Endothelial cell of umbilical vein (primary cell): Measurements from ENCODE around the gene RCOR1. TPM values are rescaled to one million over a fixed set of nuclear protein-coding genes. Genes with fewer than 3 reads are reported as not detected.

ENCODE experiments used
- BruUV-seq: library from RNA; stranded (reverse); fragments of 400-500 nt; replicated peaks from 2 replicates; lab custom pipeline; 2021; lab: Mats Ljungman, UMichigan
- CTCF ChIA-PET: fragments of 300-600, 350-600 bp; sonication (Branson Sonifier 250); formaldehyde crosslinking; loops from one replicate; lab custom pipeline; 2021; ENCODE audit warnings: antibody characterized with exemption, inconsistent platforms; lab: Charles Lee
- POLR2A ChIA-PET: fragments of 300-600, 350-600 bp; sonication (Branson Sonifier 250); formaldehyde crosslinking; loops from one replicate; lab custom pipeline; 2021; ENCODE audit warnings: antibody characterized with exemption, inconsistent platforms; lab: Charles Lee
- DNase-seq: peaks from one replicate; pipeline ENCODE4 v3.0.0-alpha.2; 2011; ENCODE audit warnings: low read depth, low spot score
- FAIRE-seq: peaks from 2 replicates; lab custom pipeline; 2011; peaks lifted over from hg19 to GRCh38; lab: Jason Lieb, UNC
- H2AFZ ChIP-seq: 2 replicates; pipeline ENCODE4 v1.6.0; 2012; ENCODE audit warnings: low read depth, low read length, control low read depth, inconsistent platforms
- H3K27ac ChIP-seq: 2 replicates; pipeline ENCODE4 v1.5.1; 2011; ENCODE audit warnings: low read depth, mild to moderate bottlenecking, control low read depth, low read length, moderate library complexity; ENCODE audit not compliant: insufficient read depth
- H3K27me3 ChIP-seq, 2 experiments: 2 replicates each; pipeline versions ENCODE4 v1.6.0 to v1.6.1; 2011; ENCODE audit warnings: low read length in 2 of 2, mixed read lengths in 1 of 2; ENCODE audit not compliant: control insufficient read depth in 2 of 2, insufficient read depth in 2 of 2
- H3K36me3 ChIP-seq, 2 experiments: 2 replicates in 1 of 2; 3 replicates in 1 of 2; pipeline ENCODE4 v1.5.1; 2011; ENCODE audit warnings: low read length in 2 of 2, mild to moderate bottlenecking in 1 of 2, moderate library complexity in 1 of 2; ENCODE audit not compliant: control insufficient read depth in 2 of 2, insufficient read depth in 2 of 2; ENCODE audit errors: extremely low read depth in 1 of 2
- H3K4me1 ChIP-seq: 3 replicates; pipeline ENCODE4 v1.5.1; 2011; ENCODE audit warnings: mild to moderate bottlenecking, low read length; ENCODE audit not compliant: control insufficient read depth, insufficient read depth; ENCODE audit errors: extremely low read depth
- H3K4me2 ChIP-seq: 2 replicates; pipeline ENCODE4 v1.6.1; 2011; ENCODE audit warnings: low read length, control low read depth, mixed read lengths; ENCODE audit not compliant: insufficient read depth
- H3K4me3 ChIP-seq, 3 experiments: fragments of 200-600 bp in 1 of 3; sonication (generic), shearing (Covaris generic) in 1 of 3; replicated peaks in 1 of 3; 2 replicates each; pipeline ENCODE4 v1.5.1; 2011 to 2016; ENCODE audit warnings: control low read depth in 3 of 3, low read length in 3 of 3, mild to moderate bottlenecking in 2 of 3, inconsistent platforms in 1 of 3, low read depth in 1 of 3, moderate library complexity in 1 of 3; ENCODE audit not compliant: insufficient read depth in 1 of 3
- H3K79me2 ChIP-seq: 2 replicates; pipeline ENCODE4 v1.6.0; 2012; ENCODE audit warnings: low read length, inconsistent platforms; ENCODE audit not compliant: control insufficient read depth, insufficient read depth
- H3K9ac ChIP-seq: replicated peaks from 2 replicates; pipeline ENCODE3; 2011; ENCODE audit warnings: low read length, control low read depth; ENCODE audit not compliant: insufficient read depth; ENCODE audit errors: extremely low read depth
- H3K9me1 ChIP-seq: replicated peaks from 3 replicates; pipeline ENCODE4 v1.6.0; 2011; ENCODE audit warnings: mild to moderate bottlenecking, low read length; ENCODE audit not compliant: control insufficient read depth, insufficient read depth; ENCODE audit errors: extremely low read depth
- H3K9me3 ChIP-seq: replicated peaks from 2 replicates; pipeline ENCODE4 v1.5.1; 2012; ENCODE audit warnings: low read length, inconsistent platforms; ENCODE audit not compliant: control insufficient read depth, insufficient read depth
- H4K20me1 ChIP-seq: replicated peaks from 2 replicates; pipeline ENCODE3; 2011; ENCODE audit warnings: mild to moderate bottlenecking, low read length; ENCODE audit not compliant: control insufficient read depth, insufficient read depth; ENCODE audit errors: extremely low read depth
- CTCF ChIP-seq, 2 donors: IDR thresholded peaks; 1 replicate in 1 of 2; 2 replicates in 1 of 2; pipeline ENCODE4 v1.5.1; 2011; ENCODE audit warnings: low read length in 2 of 2, mild to moderate bottlenecking in 2 of 2, moderate library complexity in 2 of 2, control low read depth in 1 of 2, inconsistent platforms in 1 of 2, low read depth in 1 of 2; ENCODE audit not compliant: insufficient read depth in 1 of 2; ENCODE audit errors: extremely low read depth in 1 of 2
- EZH2 ChIP-seq: IDR thresholded peaks from 2 replicates; pipeline ENCODE4 v1.6.1; 2012; ENCODE audit warnings: borderline replicate concordance, low read depth, mild to moderate bottlenecking, moderate library complexity, low read length, inconsistent platforms; ENCODE audit not compliant: severe bottlenecking
- FOS ChIP-seq: IDR thresholded peaks from 2 replicates; pipeline ENCODE4 v1.6.1; 2011; ENCODE audit warnings: mild to moderate bottlenecking, low read length, moderate library complexity, borderline replicate concordance; ENCODE audit not compliant: insufficient read depth
- GATA2 ChIP-seq: IDR thresholded peaks from 2 replicates; pipeline ENCODE4 v1.7.0; 2011; ENCODE audit warnings: low read depth, mild to moderate bottlenecking, moderate library complexity, mixed read lengths, low read length; ENCODE audit not compliant: insufficient read length, insufficient read depth
- MAX ChIP-seq: IDR thresholded peaks from 2 replicates; pipeline ENCODE4 v1.6.1; 2011; ENCODE audit not compliant: insufficient read depth, insufficient read length
- MYC ChIP-seq: IDR thresholded peaks from one replicate; pipeline ENCODE4 v1.6.1; 2011; ENCODE audit warnings: mild to moderate bottlenecking, low read depth, low read length
- POLR2A ChIP-seq: IDR thresholded peaks from 2 replicates; pipeline ENCODE4 v1.6.1; 2012; ENCODE audit warnings: low read depth, mild to moderate bottlenecking, control low read depth, low read length
- POLR2AphosphoS5 ChIP-seq: IDR thresholded peaks from 2 replicates; pipeline ENCODE4 v1.6.1; 2012; ENCODE audit warnings: low read depth, mild to moderate bottlenecking, control low read depth, low read length, moderate library complexity; ENCODE audit not compliant: insufficient read depth
- dilution Hi-C: fragments of 300-500 bp; cut with MboI; formaldehyde crosslinking; loops from one replicate; pipeline ENCODE4 v1.15.0; 2019; ENCODE audit warnings: low sequenced_read_pairs; ENCODE audit not compliant: extremely low pct_ligation_motif_present
- intact Hi-C: fragments of 100-400 bp; cut with micrococcal nuclease; formaldehyde crosslinking; loops from one replicate; pipeline ENCODE4 v1.10.0; 2022
- polyA plus RNA-seq, 4 experiments: library from polyadenylated mRNA; depleted of rRNA in 3 of 4; stranded (reverse) in 3 of 4; unstranded in 1 of 4; fragments of >200 nt; gene quantifications; 2 replicates each; pipeline versions ENCODE4 v1.2.1 to v1.2.3, GENCODE V29; 2011 to 2012; ENCODE audit warnings: missing spikeins in 1 of 4
- total RNA-seq: library from RNA; stranded (reverse); gene quantifications from 2 replicates; pipeline ENCODE4 v1.2.3, GENCODE V29; 2021

RCOR1 gene
- total and polyA plus RNA-seq, 2 donors (not counting 3 experiments of a cell fraction or from before 2014, with no cell fraction given): 15.6 to 32.2 TPM

GRCh38 chr14:102667703-102668102 is 75.3 kb downstream of the RCOR1 start:
- Histone ChIP-seq H3K4me3 (no peak overlapping the region), H2AFZ (no peak overlapping the region), H3K79me2 (peaks cover 51% of the 10 kb centered on the region), H3K27ac (no peak overlapping the region), H3K36me3 (no peaks in the 10 kb centered on the region), H3K9ac (no peak overlapping the region), H3K4me1 (no peaks in the 10 kb centered on the region), H4K20me1 (no peaks in the 10 kb centered on the region), H3K4me2 (no peak overlapping the region), H3K9me3 (no peaks in the 10 kb centered on the region), H3K9me1 (no peaks in the 10 kb centered on the region), H3K27me3 (no peaks in the 10 kb centered on the region)
- BruUV-seq: no TSS peak
- intact Hi-C loops (no loop called here), dilution Hi-C loops (no loop called here)
- TF ChIP-seq EZH2 (no peak), POLR2A (no peak), FOS (no peak), GATA2 (no peak), MYC (no peak), CTCF (IDR thresholded peaks at IDR 0.05; ENCODE audit: extremely low read depth in 1 of 2, insufficient read depth in 1 of 2, low read depth in 1 of 2, low read length in 2 of 2) (no peak), POLR2AphosphoS5 (no peak), MAX (no peak)
- no peak for FAIRE-seq
- ChIA-PET CTCF (interaction anchor here (1.6 kb wide), 1 partner anchor 13 kb away, joined by 3 read pairs; no protein-coding TSS in a partner anchor), POLR2A (no interaction called here)
- no peak for DNase-seq
